Stimulated activated naive CD8-positive, alpha-beta T cell treated with anti-CD3 and anti-CD28 coated beads, Interleukin-15, amount 100 ng/mL, for 72 hours (primary cell): Measurements from ENCODE around the gene ADAM11.
"Not testable (repeated sequence)": the region's sequence is repeated elsewhere in the genome, so short reads cannot be mapped to it uniquely, and the experiment has no call there.

Experiments
- ATAC-seq: fragments of 150-1000 bp; cut with Tn5 transposase; 2 replicates; pipeline ENCODE4 v1.10.0; 2021; ENCODE audit warnings: mild to moderate bottlenecking, moderate library complexity
- DNase-seq, 2 donors: peaks; one replicate each; pipeline ENCODE4 v3.0.0; 2021 to 2022
- H3K27ac Mint-ChIP-seq, 2 donors: one replicate each; pipeline ENCODE4 v1.8.0; 2022; ENCODE audit warnings: mild to moderate bottlenecking in 2 of 2, mixed read lengths in 2 of 2, moderate library complexity in 2 of 2
- H3K27me3 Mint-ChIP-seq: one replicate; pipeline ENCODE4 v1.8.0; 2022; ENCODE audit warnings: mixed read lengths
- H3K4me1 Mint-ChIP-seq: one replicate; pipeline ENCODE4 v1.8.0; 2022; ENCODE audit warnings: mild to moderate bottlenecking, mixed read lengths
- H3K4me3 Mint-ChIP-seq, 2 donors: one replicate each; pipeline ENCODE4 v1.8.0; 2022; ENCODE audit warnings: mild to moderate bottlenecking in 2 of 2, mixed read lengths in 2 of 2, moderate library complexity in 1 of 2
- H3K9me3 Mint-ChIP-seq, 2 donors: one replicate each; pipeline ENCODE4 v1.8.0; 2022; ENCODE audit warnings: mixed read lengths in 2 of 2

Gene ADAM11

GRCh38 chr17:44751331-44751730 lies 7.5 kb upstream of the ADAM11 start:
- ATAC-seq: no peak
- H3K9me3 Mint-ChIP-seq: no peaks in the 10 kb centered on the region
- no peak overlapping the region for H3K27ac Mint-ChIP-seq
- no peak for DNase-seq
- no peaks in the 10 kb centered on the region for H3K4me1 Mint-ChIP-seq
- H3K4me3 Mint-ChIP-seq: no peak overlapping the region
- no peaks in the 10 kb centered on the region for H3K27me3 Mint-ChIP-seq

DNA sequence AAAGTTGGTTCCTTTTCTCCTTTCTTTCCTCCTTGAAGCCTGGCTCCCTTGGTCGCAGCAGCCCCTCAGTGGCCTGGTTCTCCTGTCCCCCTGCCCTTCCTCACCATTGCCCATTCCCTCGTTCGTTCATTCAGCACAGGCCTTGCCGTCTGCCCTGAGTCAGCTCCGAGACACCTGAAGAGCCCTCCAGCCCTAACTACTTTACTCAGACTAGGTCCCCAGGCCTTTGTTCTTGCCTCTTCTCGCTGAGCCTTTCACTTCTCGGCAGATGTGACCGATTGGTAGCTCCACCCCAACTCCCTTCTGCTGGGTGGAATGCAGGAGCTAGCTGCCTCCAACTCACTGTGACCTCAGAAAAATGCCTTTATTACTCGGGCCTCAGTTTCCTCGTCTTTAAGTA lies 7.0 kb upstream of the ADAM11 start:
- Mint-ChIP-seq H3K27me3 (peaks cover 1% of the 10 kb centered on the region), H3K9me3 (no peaks in the 10 kb centered on the region), H3K4me1 (no peaks in the 10 kb centered on the region), H3K27ac (no peak overlapping the region), H3K4me3 (no peak overlapping the region)
- ATAC-seq: no peak
- DNase-seq: no peak

- ATAC-seq (no peak), DNase-seq (no peak)
- Mint-ChIP-seq H3K27me3 (peaks cover 15% of the 10 kb centered on the region), H3K4me1 (no peaks in the 10 kb centered on the region), H3K4me3 (no peak overlapping the region), H3K27ac (peak overlapping the region in 1 of 2 donors; percentile 65), H3K9me3 (no peaks in the 10 kb centered on the region)
Observed at GRCh38 chr17:44752953-44753861, 5.6 kb upstream of the ADAM11 start.

- peaks cover 19% of the 10 kb centered on the region for H3K27me3 Mint-ChIP-seq
- no peak overlapping the region for H3K4me3 Mint-ChIP-seq
- H3K9me3 Mint-ChIP-seq: no peaks in the 10 kb centered on the region
- no peak for DNase-seq
- no peak for ATAC-seq
- H3K4me1 Mint-ChIP-seq: no peaks in the 10 kb centered on the region
- no peak overlapping the region for H3K27ac Mint-ChIP-seq
Observed at GRCh38 chr17:44754276-44754675, 4.5 kb upstream of the ADAM11 start.

GRCh38 chr17:44755180-44755579 lies 3.6 kb upstream of the ADAM11 start:
- H3K4me1 Mint-ChIP-seq: not testable (repeated sequence)

GRCh38 chr17:44757045-44757917 lies 1.5 kb upstream of the ADAM11 start:
- H3K4me1 Mint-ChIP-seq: no peaks in the 10 kb centered on the region
- no peak for DNase-seq
- H3K9me3 Mint-ChIP-seq: no peaks in the 10 kb centered on the region
- H3K27me3 Mint-ChIP-seq: peaks cover 42% of the 10 kb centered on the region
- H3K27ac Mint-ChIP-seq: peak overlapping the region in 1 of 2 donors; percentile 74
- H3K4me3 Mint-ChIP-seq: no peak overlapping the region
- no peak for ATAC-seq

More at GRCh38 chr17:44755180-44755579, 3.6 kb upstream of the ADAM11 start:
- H3K27ac Mint-ChIP-seq, H3K4me3 Mint-ChIP-seq, ATAC-seq, H3K9me3 Mint-ChIP-seq, DNase-seq: not testable (repeated sequence)
- H3K27me3 Mint-ChIP-seq: peaks cover 21% of the 10 kb centered on the region

GRCh38 chr17:44757918-44758413 lies 822 bp upstream of the ADAM11 start:
- Mint-ChIP-seq H3K9me3 (no peaks in the 10 kb centered on the region), H3K4me3 (peak overlapping the region; percentile 7 to 48), H3K27ac (peak overlapping the region in 1 of 2 donors; percentile 74), H3K4me1 (no peaks in the 10 kb centered on the region), H3K27me3 (peaks cover 49% of the 10 kb centered on the region)
- ATAC-seq (no peak), DNase-seq (no peak)

DNA sequence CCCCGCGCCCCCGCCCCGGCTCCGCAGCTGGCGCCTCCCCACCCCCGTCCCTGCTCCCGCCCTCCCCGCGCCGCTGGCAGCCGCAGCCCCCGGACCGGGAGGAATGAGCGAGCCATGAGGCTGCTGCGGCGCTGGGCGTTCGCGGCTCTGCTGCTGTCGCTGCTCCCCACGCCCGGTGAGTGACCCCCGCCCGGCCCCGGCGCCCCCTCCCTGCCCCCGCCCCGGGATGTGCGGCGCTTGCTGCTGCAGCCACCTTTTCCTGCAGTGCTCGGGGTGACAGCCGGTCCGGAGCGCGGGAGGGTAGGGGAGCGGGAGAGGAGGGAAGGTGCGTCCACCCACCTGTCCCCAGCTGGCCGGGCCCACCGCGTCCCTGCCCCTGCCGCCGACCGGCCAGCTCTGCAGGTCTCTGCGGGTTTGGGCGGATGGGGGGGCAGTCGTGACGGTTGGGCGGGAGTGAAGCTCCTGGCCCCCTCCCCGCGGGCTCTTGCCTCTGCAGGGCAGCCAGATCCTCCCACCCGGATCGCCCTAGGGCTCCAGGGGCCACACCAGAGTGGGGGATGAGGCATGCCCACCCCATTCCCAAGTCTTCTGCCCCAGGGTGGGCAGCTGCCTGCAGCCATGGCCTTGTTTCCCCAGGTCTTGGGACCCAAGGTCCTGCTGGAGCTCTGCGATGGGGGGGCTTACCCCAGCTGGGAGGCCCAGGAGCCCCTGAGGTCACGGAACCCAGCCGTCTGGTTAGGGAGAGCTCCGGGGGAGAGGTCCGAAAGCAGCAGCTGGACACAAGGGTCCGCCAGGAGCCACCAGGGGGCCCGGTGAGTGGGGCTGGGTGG lies 513 bp downstream of the ADAM11 start:
- H3K4me3 Mint-ChIP-seq: peak overlapping the region; percentile 15 to 59
- no peaks in the 10 kb centered on the region for H3K9me3 Mint-ChIP-seq
- no peaks in the 10 kb centered on the region for H3K4me1 Mint-ChIP-seq

DNA sequence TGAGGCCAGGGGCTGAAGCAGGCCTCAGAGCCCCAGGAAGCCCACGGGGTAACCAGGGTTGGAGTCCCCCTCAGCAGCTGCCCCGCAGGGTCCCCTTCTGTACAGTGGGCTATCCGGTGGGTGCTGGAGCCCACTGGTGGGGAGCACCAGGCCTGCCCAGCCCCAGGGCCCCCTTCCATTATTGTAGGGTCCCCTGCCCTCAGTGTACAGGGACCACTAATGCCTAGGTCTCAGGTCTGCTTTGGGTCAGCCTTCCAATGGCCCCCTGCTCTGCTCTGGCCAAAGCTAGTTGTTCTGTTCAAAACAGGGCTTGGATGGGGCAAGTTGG lies 1.1 kb downstream of the ADAM11 start:
- no peaks in the 10 kb centered on the region for H3K4me1 Mint-ChIP-seq

More for the DNA sequence above, 513 bp downstream of the ADAM11 start:
- no peak for DNase-seq
- H3K27ac Mint-ChIP-seq: no peak overlapping the region
- H3K27me3 Mint-ChIP-seq: peaks cover 49% of the 10 kb centered on the region
- peak; percentile 36 for ATAC-seq

DNA sequence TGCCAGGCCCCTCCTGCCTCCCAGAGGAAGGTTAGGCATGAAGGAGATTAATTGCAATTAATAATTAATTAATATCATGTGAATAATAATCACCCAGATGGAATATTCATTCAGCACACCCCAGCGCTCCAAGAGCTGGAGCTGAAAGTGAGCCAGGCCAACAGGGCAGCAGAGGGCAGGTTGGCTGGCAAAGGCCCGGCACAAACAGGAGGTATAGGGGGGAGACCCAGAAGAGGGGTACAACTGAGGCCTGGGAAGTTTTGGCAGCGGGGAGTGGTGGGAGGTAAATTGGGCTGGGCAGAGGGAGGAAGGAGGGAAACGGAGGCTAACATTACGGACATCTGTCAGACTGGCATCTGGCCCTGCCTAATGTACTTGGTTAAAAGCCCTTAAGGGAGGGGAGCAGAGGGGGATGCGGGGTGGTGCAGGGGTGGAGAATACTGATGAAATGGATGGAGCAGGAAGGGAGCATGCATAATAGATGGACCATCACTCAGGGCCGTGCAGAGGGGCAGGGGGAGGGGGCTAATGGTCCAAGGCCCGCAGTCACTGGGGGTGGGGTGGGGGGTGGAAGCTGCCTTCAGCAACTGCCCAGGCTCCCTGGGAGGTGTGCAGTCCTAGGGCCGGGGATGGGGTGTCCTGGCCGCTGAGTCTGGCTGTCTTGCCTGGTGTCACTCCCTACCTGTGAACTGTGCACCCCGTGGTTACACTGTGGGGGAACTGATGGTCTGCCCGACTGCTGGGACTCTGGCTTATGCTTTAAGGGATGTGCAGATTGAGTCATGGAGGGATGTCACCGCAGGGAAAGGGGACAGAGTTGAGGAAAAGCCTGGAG lies 1.9 kb downstream of the ADAM11 start:
- Mint-ChIP-seq H3K27me3 (peaks cover 51% of the 10 kb centered on the region), H3K4me1 (no peaks in the 10 kb centered on the region), H3K9me3 (no peaks in the 10 kb centered on the region), H3K4me3 (no peak overlapping the region), H3K27ac (no peak overlapping the region)
- DNase-seq (no peak), ATAC-seq (no peak)

More for the DNA sequence above, 1.1 kb downstream of the ADAM11 start:
- DNase-seq (no peak), ATAC-seq (peak; percentile 13)
- Mint-ChIP-seq H3K4me3 (peak overlapping the region in 1 of 2 donors; percentile 59), H3K27ac (no peak overlapping the region), H3K27me3 (peaks cover 49% of the 10 kb centered on the region), H3K9me3 (no peaks in the 10 kb centered on the region)

- Mint-ChIP-seq H3K27me3 (peaks cover 59% of the 10 kb centered on the region), H3K4me1 (no peaks in the 10 kb centered on the region), H3K4me3 (no peak overlapping the region), H3K9me3 (no peaks in the 10 kb centered on the region), H3K27ac (no peak overlapping the region)
- ATAC-seq (no peak), DNase-seq (no peak)
Observed at GRCh38 chr17:44761932-44762810, 3.4 kb downstream of the ADAM11 start.

DNA sequence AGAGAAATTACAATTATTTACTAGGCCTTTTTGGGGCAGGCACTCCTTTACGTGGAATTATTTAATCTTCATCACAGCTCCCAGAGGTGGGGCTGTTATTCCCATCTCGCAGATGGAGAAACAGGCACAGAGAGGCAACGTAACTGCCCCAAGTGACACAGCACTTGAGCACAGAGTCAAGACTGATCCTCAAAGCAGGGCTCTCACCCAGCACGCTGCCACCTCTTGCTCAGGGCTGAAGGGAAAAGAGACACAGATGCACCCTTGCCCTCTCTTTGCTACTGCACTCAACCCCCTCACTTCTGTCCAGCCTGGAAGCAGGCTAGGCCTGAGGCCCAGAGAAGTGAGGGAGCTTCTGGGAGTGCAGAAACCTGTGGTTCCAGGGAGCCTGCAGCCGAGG lies 4.4 kb downstream of the ADAM11 start:
- no peak overlapping the region for H3K27ac Mint-ChIP-seq
- H3K27me3 Mint-ChIP-seq: peaks cover 58% of the 10 kb centered on the region
- no peaks in the 10 kb centered on the region for H3K9me3 Mint-ChIP-seq
- DNase-seq (no peak), ATAC-seq (no peak)
- H3K4me3 Mint-ChIP-seq: no peak overlapping the region
- peaks cover 6% of the 10 kb centered on the region for H3K4me1 Mint-ChIP-seq

DNA sequence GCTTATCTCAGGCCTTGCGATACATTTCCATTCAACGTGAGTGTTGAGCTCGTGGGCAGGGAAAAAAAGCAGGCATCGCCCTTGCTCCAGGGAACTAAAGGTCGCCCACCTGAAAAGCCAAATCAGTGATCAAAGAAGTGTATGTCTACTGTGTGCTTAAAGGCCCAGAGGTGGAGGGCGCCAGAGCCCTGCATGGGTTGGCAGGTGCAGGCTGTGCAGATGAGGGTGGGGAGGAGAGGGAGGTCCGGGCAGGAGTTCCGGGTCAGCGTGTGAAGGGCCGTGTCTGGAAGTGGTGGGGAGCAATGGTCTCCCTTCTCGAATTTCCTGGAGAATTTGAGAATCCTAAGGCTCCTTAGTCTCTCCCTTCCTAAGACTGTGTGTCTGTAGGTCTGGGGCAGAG lies 7.2 kb downstream of the ADAM11 start:
- no peak for ATAC-seq
- Mint-ChIP-seq H3K4me3 (no peak overlapping the region), H3K27ac (no peak overlapping the region), H3K4me1 (peaks cover 12% of the 10 kb centered on the region), H3K27me3 (peaks cover 55% of the 10 kb centered on the region), H3K9me3 (no peaks in the 10 kb centered on the region)
- no peak for DNase-seq
